Stimulated activated CD8-positive, alpha-beta memory T cell treated with anti-CD3 and anti-CD28 coated beads, Interleukin-2, amount 100 ng/mL, for 1 hour (primary cell): ENCODE results near the gene MEX3A.

Experiments used
- DNase-seq, 2 donors: peaks; one replicate each; pipeline ENCODE4 v3.0.0-alpha.2; 2020; ENCODE audit warnings: low read depth in 2 of 2

The MEX3A gene

GRCh38 chr1:156102633-156103511 lies 20.6 kb upstream of the MEX3A start:
- no peak for DNase-seq

- DNase-seq, result no peak
Observed at GRCh38 chr1:156101880-156102279, 19.6 kb upstream of the MEX3A start.

- no peak for DNase-seq
Observed at GRCh38 chr1:156100205-156100995, 18.1 kb upstream of the MEX3A start.

GRCh38 chr1:156099282-156099681 lies 17.0 kb upstream of the MEX3A start:
- DNase-seq, result no peak

GRCh38 chr1:156098784-156099183 lies 16.5 kb upstream of the MEX3A start:
- DNase-seq, result no peak

- DNase-seq, result no peak
Observed at GRCh38 chr1:156097499-156098178, 15.4 kb upstream of the MEX3A start.

GRCh38 chr1:156096640-156097391 lies 14.6 kb upstream of the MEX3A start:
- DNase-seq, result peak; percentile 72 to 73

- no peak for DNase-seq
Observed at GRCh38 chr1:156095906-156096508, 13.7 kb upstream of the MEX3A start.

GRCh38 chr1:156091610-156092009 lies 9.3 kb upstream of the MEX3A start:
- DNase-seq, result no peak

- DNase-seq, result peak; percentile 76 to 84
Observed at GRCh38 chr1:156090840-156091188, 8.5 kb upstream of the MEX3A start.

GRCh38 chr1:156090138-156090839 lies 8.0 kb upstream of the MEX3A start:
- DNase-seq, result no peak

- no peak for DNase-seq
Observed at GRCh38 chr1:156089704-156090103, 7.4 kb upstream of the MEX3A start.

- no peak for DNase-seq
Observed at GRCh38 chr1:156086256-156086662, 4.0 kb upstream of the MEX3A start.

GRCh38 chr1:156083800-156084790 lies 1.8 kb upstream of the MEX3A start:
- DNase-seq, result no peak

- DNase-seq, result no peak
Observed at GRCh38 chr1:156081917-156082308, 352 bp downstream of the MEX3A start.

GRCh38 chr1:156081180-156081916 lies 917 bp downstream of the MEX3A start:
- no peak for DNase-seq

- no peak for DNase-seq
Observed at GRCh38 chr1:156080863-156081179, 1.4 kb downstream of the MEX3A start.

GRCh38 chr1:156080241-156080862 lies 1.9 kb downstream of the MEX3A start:
- DNase-seq, result no peak
